C4-2B (cell line): ENCODE measurements around the gene UCN3.
"Not testable (repeated sequence)": the region's sequence is repeated elsewhere in the genome, so short reads cannot be mapped to it uniquely, and the experiment has no call there.

Experiments used
- CTCF ChIP-seq: fragments of 450-650 bp; conservative IDR thresholded peaks from 2 replicates; pipeline ENCODE4 v1.5.1; 2017; ENCODE audit warnings: mild to moderate bottlenecking
- ZFX ChIP-seq: fragments of 450-650 bp; IDR thresholded peaks from 2 replicates; pipeline ENCODE4 v1.6.1; 2017

- TF ChIP-seq CTCF, ZFX: not testable (repeated sequence)
Measured at GRCh38 chr10:5410787-5411186, 46.0 kb downstream of the UCN3 start.
